ENCODE data around the gene TMEM201.

TMEM201 gene

DNA sequence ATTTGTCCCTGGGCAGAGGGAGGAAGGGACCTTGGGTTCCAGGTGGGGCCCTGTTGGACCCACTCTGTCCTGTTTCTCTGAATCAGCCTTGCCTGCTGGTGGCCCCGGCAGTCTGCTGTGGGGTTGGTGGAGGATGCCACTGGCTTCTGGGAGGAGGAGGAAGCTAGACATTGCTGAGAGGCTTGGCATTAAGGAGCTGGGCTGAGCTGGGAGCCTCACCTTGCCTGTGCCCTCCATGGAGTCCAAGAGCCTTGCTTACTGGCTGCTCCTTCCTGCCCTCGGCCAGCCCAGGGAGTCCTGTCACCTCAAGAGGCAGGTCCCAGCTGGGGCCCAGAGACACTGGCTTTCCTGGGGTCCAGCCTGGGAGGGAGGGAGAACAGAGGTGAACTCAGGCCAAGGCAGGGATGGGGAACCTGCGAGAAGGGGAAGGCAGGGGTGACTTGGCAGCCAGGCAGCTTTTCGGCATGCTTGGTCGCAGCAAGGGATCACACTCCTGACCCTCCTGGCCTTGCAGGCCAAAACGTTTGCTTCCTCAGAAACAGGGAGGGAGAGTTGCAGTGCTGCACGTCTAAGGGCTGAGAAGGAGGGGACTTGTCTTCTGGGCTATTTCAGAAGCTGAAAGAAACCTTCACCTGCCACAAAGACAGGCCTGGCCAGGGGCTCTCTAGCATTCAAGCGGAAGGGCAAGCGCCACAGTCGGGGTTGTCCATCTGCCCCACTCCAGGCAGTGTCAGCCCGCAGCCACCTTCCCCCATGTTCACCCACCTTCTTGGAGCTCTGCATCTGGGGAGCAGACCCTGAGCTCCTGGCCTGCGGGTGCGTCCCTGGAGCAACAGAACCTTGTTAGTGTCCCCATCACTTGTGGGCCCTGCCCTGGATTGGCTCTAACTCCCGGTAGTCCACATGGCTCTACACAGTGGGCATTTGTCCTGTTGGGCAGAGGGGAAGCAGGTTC, 8.9 kb downstream of the TMEM201 start:
- Histone ChIP-seq H3F3A (ENCODE audit: control insufficient read depth, insufficient read depth) (no peaks in the 10 kb centered on the region), H3K4me2 (ENCODE audit: low read length) (no peak overlapping the region), H3K27me3 (ENCODE audit: control insufficient read depth, low read length) (no peaks in the 10 kb centered on the region), H4K20me1 (ENCODE audit: control insufficient read depth, insufficient read depth, low read depth, low read length) (peaks cover 14% of the 10 kb centered on the region), H3K4me1 (ENCODE audit: control insufficient read depth, low read length) (peaks cover 15% of the 10 kb centered on the region), H3K9me2 (replicated peaks; ENCODE audit: control insufficient read depth, low read length) (no peaks in the 10 kb centered on the region), H3K4me3 (ENCODE audit: low read length) (no peak overlapping the region), H3K79me2 (ENCODE audit: control insufficient read depth, low read length) (peaks cover 43% of the 10 kb centered on the region), H3K36me3 (ENCODE audit: control insufficient read depth, low read length) (peaks cover 52% of the 10 kb centered on the region), H3K9me3 (ENCODE audit: control insufficient read depth, insufficient read depth, low read length) (no peaks in the 10 kb centered on the region), H3K27ac (ENCODE audit: low read depth, low read length) (no peak overlapping the region)
- TF ChIP-seq EZH2phosphoT487 (IDR thresholded peaks at IDR 0.05; ENCODE audit: borderline replicate concordance, low read length) (no peak), CTCF (IDR thresholded peaks at IDR 0.05; ENCODE audit: low read depth, low read length, poor library complexity, severe bottlenecking) (no peak)

DNA sequence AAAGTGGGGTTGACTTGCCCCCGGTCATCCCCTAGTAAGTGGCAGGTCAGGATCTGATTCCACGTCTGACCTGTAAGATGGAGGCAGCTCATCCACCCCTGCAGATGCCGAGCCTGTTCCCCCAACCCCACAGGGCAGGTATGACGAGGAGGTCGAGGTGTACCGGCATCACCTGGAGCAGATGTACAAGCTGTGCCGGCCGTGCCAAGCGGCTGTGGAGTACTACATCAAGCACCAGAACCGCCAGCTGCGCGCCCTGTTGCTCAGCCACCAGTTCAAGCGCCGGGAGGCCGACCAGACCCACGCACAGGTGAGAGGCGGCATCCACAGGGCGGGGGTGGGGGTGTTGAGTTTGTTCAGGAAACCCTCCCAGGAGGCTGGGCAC, 9.6 kb downstream of the TMEM201 start:
- H3K27ac ChIP-seq (ENCODE audit: low read depth, low read length), result no peak overlapping the region
- no peaks in the 10 kb centered on the region for H3K9me2 ChIP-seq (replicated peaks; ENCODE audit: control insufficient read depth, low read length)
- no peak overlapping the region for H3K4me3 ChIP-seq (ENCODE audit: low read length)
- H3K36me3 ChIP-seq (ENCODE audit: control insufficient read depth, low read length), result peaks cover 57% of the 10 kb centered on the region
- peaks cover 8% of the 10 kb centered on the region for H3K4me1 ChIP-seq (ENCODE audit: control insufficient read depth, low read length)
- H3K27me3 ChIP-seq (ENCODE audit: control insufficient read depth, low read length), result no peaks in the 10 kb centered on the region
- no peak overlapping the region for H3K4me2 ChIP-seq (ENCODE audit: low read length)
- TF ChIP-seq EZH2phosphoT487 (IDR thresholded peaks at IDR 0.05; ENCODE audit: borderline replicate concordance, low read length) (no peak), CTCF (IDR thresholded peaks at IDR 0.05; ENCODE audit: low read depth, low read length, poor library complexity, severe bottlenecking) (no peak)
- H3K79me2 ChIP-seq (ENCODE audit: control insufficient read depth, low read length), result peaks cover 36% of the 10 kb centered on the region
- no peaks in the 10 kb centered on the region for H3K9me3 ChIP-seq (ENCODE audit: control insufficient read depth, insufficient read depth, low read length)
- no peaks in the 10 kb centered on the region for H3F3A ChIP-seq (ENCODE audit: control insufficient read depth, insufficient read depth)
- H4K20me1 ChIP-seq (ENCODE audit: control insufficient read depth, insufficient read depth, low read depth, low read length), result peaks cover 10% of the 10 kb centered on the region; the same call in 1 of the 2 replicates

DNA sequence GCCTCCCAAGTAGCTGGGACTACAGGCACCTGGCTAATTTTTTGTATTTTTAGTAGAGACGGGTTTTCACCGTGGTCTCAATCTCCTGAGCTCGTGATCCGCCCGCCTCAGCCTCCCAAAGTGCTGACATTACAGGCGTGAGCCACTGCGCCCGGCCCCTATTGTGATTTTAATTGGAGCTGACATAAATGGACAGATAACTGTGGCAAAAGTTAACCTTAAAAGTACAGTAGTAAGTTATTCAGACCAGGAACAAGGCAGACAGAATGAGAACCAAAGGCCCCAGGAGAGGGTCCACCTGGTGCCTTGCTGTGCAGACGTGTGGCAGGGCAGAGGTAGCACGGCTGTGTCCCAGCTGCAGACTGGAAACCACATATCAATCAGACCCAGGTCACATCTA, 11.0 kb downstream of the TMEM201 start:
- TF ChIP-seq CTCF (IDR thresholded peaks at IDR 0.05; ENCODE audit: low read depth, low read length, poor library complexity, severe bottlenecking) (no peak), EZH2phosphoT487 (IDR thresholded peaks at IDR 0.05; ENCODE audit: borderline replicate concordance, low read length) (no peak)
- H3K36me3 ChIP-seq (ENCODE audit: control insufficient read depth, low read length), result peaks cover 70% of the 10 kb centered on the region

More for the DNA sequence above, 11.0 kb downstream of the TMEM201 start:
- Histone ChIP-seq H3K79me2 (ENCODE audit: control insufficient read depth, low read length) (peaks cover 22% of the 10 kb centered on the region), H3K27me3 (ENCODE audit: control insufficient read depth, low read length) (no peaks in the 10 kb centered on the region), H3K9me2 (replicated peaks; ENCODE audit: control insufficient read depth, low read length) (no peaks in the 10 kb centered on the region), H3F3A (ENCODE audit: control insufficient read depth, insufficient read depth) (no peaks in the 10 kb centered on the region), H3K27ac (ENCODE audit: low read depth, low read length) (no peak overlapping the region), H3K4me3 (ENCODE audit: low read length) (no peak overlapping the region), H4K20me1 (ENCODE audit: control insufficient read depth, insufficient read depth, low read depth, low read length) (no peaks in the 10 kb centered on the region), H3K9me3 (ENCODE audit: control insufficient read depth, insufficient read depth, low read length) (no peaks in the 10 kb centered on the region), H3K4me1 (ENCODE audit: control insufficient read depth, low read length) (no peaks in the 10 kb centered on the region), H3K4me2 (ENCODE audit: low read length) (no peak overlapping the region)

All from DOHH2 (cell line).